Progenitor cell of endocrine pancreas (in vitro differentiated cells): ENCODE data around the gene NHSL2. TPM values are rescaled to one million over a fixed set of nuclear protein-coding genes. Genes with fewer than 3 reads are reported as not detected.
A peak's percentile ranks its signal among the peaks of the same experiment; 100 is the strongest.

Experiments
- DNase-seq: peaks from one replicate; pipeline ENCODE4 v3.0.0; 2021; ENCODE audit warnings: low spot score; ENCODE audit not compliant: unreplicated experiment
- H3K27ac Mint-ChIP-seq: 2 replicates; pipeline ENCODE4 v1.8.0; 2021; ENCODE audit warnings: mild to moderate bottlenecking, moderate library complexity, mixed read lengths
- H3K27me3 Mint-ChIP-seq: 2 replicates; pipeline ENCODE4 v1.8.0; 2021; ENCODE audit warnings: mixed read lengths
- H3K36me3 Mint-ChIP-seq: 2 replicates; pipeline ENCODE4 v1.8.0; 2022; ENCODE audit warnings: mixed read lengths; ENCODE audit not compliant: insufficient read depth
- H3K4me1 Mint-ChIP-seq: 2 replicates; pipeline ENCODE4 v1.8.0; 2021; ENCODE audit warnings: low read depth, mixed read lengths
- H3K4me3 Mint-ChIP-seq: 2 replicates; pipeline ENCODE4 v1.8.0; 2021; ENCODE audit warnings: low read depth, mild to moderate bottlenecking, moderate library complexity, mixed read lengths
- H3K9me3 Mint-ChIP-seq: 2 replicates; pipeline ENCODE4 v1.8.0; 2021; ENCODE audit warnings: low read depth, mixed read lengths
- CTCF ChIP-seq: fragments of 200-600 bp; sonication (generic); IDR thresholded peaks from one replicate; pipeline ENCODE4 v1.5.0; 2021; ENCODE audit warnings: antibody characterized with exemption, mild to moderate bottlenecking; ENCODE audit not compliant: unreplicated experiment
- total RNA-seq: library from RNA; stranded (reverse); gene quantifications from 2 replicates; pipeline ENCODE4 v1.2.1, GENCODE V29; 2021

The NHSL2 gene
- total RNA-seq, 1 donor from 2014 or later, result 3.4 TPM

GRCh38 chrX:71978164-71978563 lies 67.5 kb downstream of the NHSL2 start:
- no peak overlapping the region for H3K4me3 Mint-ChIP-seq
- H3K9me3 Mint-ChIP-seq, result peaks cover 8% of the 10 kb centered on the region
- no peak overlapping the region for H3K27ac Mint-ChIP-seq
- no peak for TF ChIP-seq CTCF
- H3K27me3 Mint-ChIP-seq, result no peaks in the 10 kb centered on the region
- peaks cover 1% of the 10 kb centered on the region for H3K36me3 Mint-ChIP-seq
- no peak for DNase-seq
- no peaks in the 10 kb centered on the region for H3K4me1 Mint-ChIP-seq

- DNase-seq, result no peak
- no peaks in the 10 kb centered on the region for H3K27me3 Mint-ChIP-seq
- peak overlapping the region; percentile 15 for H3K27ac Mint-ChIP-seq
- peaks cover 1% of the 10 kb centered on the region for H3K36me3 Mint-ChIP-seq
- TF ChIP-seq CTCF, result no peak
- H3K9me3 Mint-ChIP-seq, result peaks cover 18% of the 10 kb centered on the region
- H3K4me1 Mint-ChIP-seq, result peaks cover 22% of the 10 kb centered on the region
- no peak overlapping the region for H3K4me3 Mint-ChIP-seq
These were observed 79.3 kb downstream of the NHSL2 start for GRCh38 chrX:71989768-71990426.

GRCh38 chrX:71990518-71990917 lies 79.9 kb downstream of the NHSL2 start:
- peak overlapping the region; percentile 15 for H3K27ac Mint-ChIP-seq

GRCh38 chrX:71991164-71991563 lies 80.5 kb downstream of the NHSL2 start:
- Mint-ChIP-seq H3K27ac (no peak overlapping the region), H3K36me3 (peaks cover 1% of the 10 kb centered on the region), H3K27me3 (no peaks in the 10 kb centered on the region), H3K9me3 (peaks cover 17% of the 10 kb centered on the region), H3K4me1 (peaks cover 22% of the 10 kb centered on the region), H3K4me3 (no peak overlapping the region)
- TF ChIP-seq CTCF, result no peak
- no peak for DNase-seq

More at GRCh38 chrX:71990518-71990917, 79.9 kb downstream of the NHSL2 start:
- Mint-ChIP-seq H3K36me3 (peaks cover 1% of the 10 kb centered on the region), H3K4me1 (peaks cover 22% of the 10 kb centered on the region), H3K4me3 (no peak overlapping the region), H3K27me3 (no peaks in the 10 kb centered on the region), H3K9me3 (peaks cover 18% of the 10 kb centered on the region)
- TF ChIP-seq CTCF, result no peak
- DNase-seq, result no peak

- TF ChIP-seq CTCF, result no peak
- peaks cover 14% of the 10 kb centered on the region for H3K9me3 Mint-ChIP-seq
- no peaks in the 10 kb centered on the region for H3K27me3 Mint-ChIP-seq
- no peak for DNase-seq
- H3K36me3 Mint-ChIP-seq, result peaks cover 1% of the 10 kb centered on the region
- peaks cover 22% of the 10 kb centered on the region for H3K4me1 Mint-ChIP-seq
- peak overlapping the region; percentile 22 for H3K27ac Mint-ChIP-seq
- no peak overlapping the region for H3K4me3 Mint-ChIP-seq
These were observed 82.1 kb downstream of the NHSL2 start for GRCh38 chrX:71992711-71993110.
